ENCODE results near the gene GATA1. TPM values are rescaled to one million over a fixed set of nuclear protein-coding genes. Genes with fewer than 3 reads are reported as not detected.
A peak's percentile ranks its signal among the peaks of the same experiment; 100 is the strongest.

Gene GATA1
- total RNA-seq, 2 experiments from 2014 or later: not detected

DNA sequence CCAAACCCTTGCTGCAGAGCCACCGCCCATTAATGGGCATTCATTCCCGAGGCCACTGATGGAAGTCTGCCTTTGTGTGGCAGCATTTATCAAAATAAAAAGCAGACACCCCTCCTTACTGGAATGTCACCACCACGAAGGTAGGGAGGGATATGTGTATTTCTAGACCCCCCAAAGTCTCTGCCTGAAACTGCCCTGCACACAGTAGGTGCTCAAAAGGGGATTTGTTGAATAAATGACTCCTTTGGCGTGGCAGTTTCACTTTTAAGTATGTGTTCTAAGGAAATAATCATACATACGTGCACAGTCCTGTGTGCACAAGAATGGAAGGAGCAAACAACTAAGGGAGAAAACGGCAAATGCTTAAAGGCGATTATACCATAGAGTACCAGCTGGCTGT is 48.5 kb upstream of the GATA1 start:
- Histone ChIP-seq H3K27me3 (ENCODE audit: control insufficient read depth in 1 of 2, insufficient read depth in 2 of 2, low read length in 2 of 2) (no peaks in the 10 kb centered on the region), H3K36me3 (ENCODE audit: insufficient read depth, low read length) (no peaks in the 10 kb centered on the region), H3K27ac (ENCODE audit: low read depth in 1 of 2, low read length in 2 of 2) (peak overlapping the region; percentile 76 to 92), H3K9me3 (ENCODE audit: control insufficient read depth in 1 of 2, insufficient read depth in 1 of 2, low read length in 2 of 2) (no peaks in the 10 kb centered on the region), H3K4me3 (ENCODE audit: low read length) (peak overlapping the region; percentile 74), H3K4me1 (ENCODE audit: insufficient read depth, low read length) (peaks cover 17% of the 10 kb centered on the region)
- ChIA-PET POLR2A (interaction anchor here (1.1 to 2.8 kb wide), 18 partner anchors 12 to 1593 kb away, joined by 3 to 53 read pairs (median 14); partner anchors contain the start of genes GRIPAP1, HDAC6, OTUD5 and PQBP1), CTCF (interaction anchor here (0.8 to 1.4 kb wide), 3 partner anchors 24 to 426 kb away, joined by 3 to 4 read pairs (median 3); partner anchors contain the start of genes PQBP1 and TIMM17B)
- H3K27me3 Mint-ChIP-seq: no peaks in the 10 kb centered on the region
- H3K36me3 Mint-ChIP-seq (ENCODE audit: low read depth): peaks cover 4% of the 10 kb centered on the region
- TF ChIP-seq CTCF (IDR thresholded peaks at IDR 0.05): no peak
- no peaks in the 10 kb centered on the region for H3K9me3 Mint-ChIP-seq
- intact Hi-C loops (cut with DNase I, micrococcal nuclease): loop anchor here (1.0 to 10.0 kb wide), 7 partner anchors 25 to 217 kb away; partner anchors contain the start of genes SUV39H1 (in 2 of the 2), OTUD5 (in 1 of the 2), PIM2 (in 1 of the 2) and PQBP1 (in 1 of the 2)
- H3K27ac Mint-ChIP-seq: peak overlapping the region; percentile 96
- H3K4me1 Mint-ChIP-seq (ENCODE audit: low read depth): peaks cover 24% of the 10 kb centered on the region
- ATAC-seq (ENCODE audit: poor library complexity) (no peak), DNase-seq (no peak)
- peak overlapping the region; percentile 92 for H3K4me3 Mint-ChIP-seq

- Histone ChIP-seq H3K9me3 (ENCODE audit: control insufficient read depth in 1 of 2, insufficient read depth in 1 of 2, low read length in 2 of 2) (no peaks in the 10 kb centered on the region), H3K36me3 (ENCODE audit: insufficient read depth, low read length) (no peaks in the 10 kb centered on the region), H3K27me3 (ENCODE audit: control insufficient read depth in 1 of 2, insufficient read depth in 2 of 2, low read length in 2 of 2) (no peaks in the 10 kb centered on the region), H3K4me3 (ENCODE audit: low read length) (no peak overlapping the region), H3K27ac (ENCODE audit: low read depth in 1 of 2, low read length in 2 of 2) (no peak overlapping the region), H3K4me1 (ENCODE audit: insufficient read depth, low read length) (peaks cover 11% of the 10 kb centered on the region)
- Mint-ChIP-seq H3K4me1 (ENCODE audit: low read depth) (peaks cover 15% of the 10 kb centered on the region), H3K36me3 (ENCODE audit: low read depth) (peaks cover 3% of the 10 kb centered on the region), H3K27me3 (no peaks in the 10 kb centered on the region), H3K9me3 (no peaks in the 10 kb centered on the region), H3K27ac (no peak overlapping the region), H3K4me3 (no peak overlapping the region)
- no peak for TF ChIP-seq CTCF (IDR thresholded peaks at IDR 0.05)
- POLR2A ChIA-PET: no interaction called here
- no peak for DNase-seq
- intact Hi-C loops (cut with DNase I, micrococcal nuclease): loop anchor here in 1 of 2 experiments (2.0 kb wide), 1 partner anchor 55 kb away; no protein-coding TSS in a partner anchor
- no peak for ATAC-seq (ENCODE audit: poor library complexity)
- CTCF ChIA-PET: no interaction called here
Measured at GRCh38 chrX:48741834-48742233, 44.6 kb upstream of the GATA1 start.

- H3K4me3 Mint-ChIP-seq: no peak overlapping the region
- no peak for DNase-seq
- intact Hi-C loops (cut with DNase I, micrococcal nuclease): no loop called here
- no peak overlapping the region for H3K4me3 ChIP-seq (ENCODE audit: low read length)
- no peak overlapping the region for H3K27ac Mint-ChIP-seq
- POLR2A ChIA-PET: no interaction called here
- no peaks in the 10 kb centered on the region for H3K4me1 ChIP-seq (ENCODE audit: insufficient read depth, low read length)
- H3K27me3 Mint-ChIP-seq: no peaks in the 10 kb centered on the region
- no peaks in the 10 kb centered on the region for H3K4me1 Mint-ChIP-seq (ENCODE audit: low read depth)
- no peaks in the 10 kb centered on the region for H3K9me3 ChIP-seq (ENCODE audit: control insufficient read depth in 1 of 2, insufficient read depth in 1 of 2, low read length in 2 of 2)
- no peaks in the 10 kb centered on the region for H3K36me3 Mint-ChIP-seq (ENCODE audit: low read depth)
- H3K27me3 ChIP-seq (ENCODE audit: control insufficient read depth in 1 of 2, insufficient read depth in 2 of 2, low read length in 2 of 2): no peaks in the 10 kb centered on the region
- H3K9me3 Mint-ChIP-seq: no peaks in the 10 kb centered on the region
- H3K36me3 ChIP-seq (ENCODE audit: insufficient read depth, low read length): no peaks in the 10 kb centered on the region
- CTCF ChIA-PET: no interaction called here
- no peak for ATAC-seq (ENCODE audit: poor library complexity)
- H3K27ac ChIP-seq (ENCODE audit: low read depth in 1 of 2, low read length in 2 of 2): no peak overlapping the region
- no peak for TF ChIP-seq CTCF (IDR thresholded peaks at IDR 0.05)
Measured at GRCh38 chrX:48745222-48745621, 41.2 kb upstream of the GATA1 start.
